CD4-positive, alpha-beta T cell treated with Interleukin-2 at 100 ng/mL for 4 hours (primary cell): ENCODE measurements around the gene NAA38.

Experiments
- DNase-seq: peaks from one replicate; pipeline ENCODE4 v3.0.0-alpha.2; 2020; ENCODE audit warnings: low spot score

The NAA38 gene

DNA sequence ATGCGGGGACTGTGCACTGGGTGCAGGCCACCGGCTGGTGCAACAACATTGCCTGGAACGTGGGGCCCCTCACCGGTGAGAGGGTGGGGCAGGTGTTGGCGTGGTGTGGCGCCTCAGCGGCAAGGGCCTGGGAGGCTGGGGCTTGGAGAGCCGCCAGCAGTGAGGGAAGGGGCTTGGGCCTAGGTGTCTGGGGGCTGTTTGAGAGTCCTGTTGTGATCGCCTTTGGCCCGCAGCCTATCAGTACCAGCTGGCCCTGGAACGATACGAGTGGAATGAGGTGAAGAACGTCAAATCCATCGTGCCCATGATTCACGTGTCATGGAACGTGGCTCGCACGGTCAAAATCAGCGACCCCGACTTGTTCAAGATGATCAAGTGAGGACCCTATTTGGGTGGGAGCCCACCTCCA lies 5.1 kb downstream of the NAA38 start:
- no peak for DNase-seq

DNA sequence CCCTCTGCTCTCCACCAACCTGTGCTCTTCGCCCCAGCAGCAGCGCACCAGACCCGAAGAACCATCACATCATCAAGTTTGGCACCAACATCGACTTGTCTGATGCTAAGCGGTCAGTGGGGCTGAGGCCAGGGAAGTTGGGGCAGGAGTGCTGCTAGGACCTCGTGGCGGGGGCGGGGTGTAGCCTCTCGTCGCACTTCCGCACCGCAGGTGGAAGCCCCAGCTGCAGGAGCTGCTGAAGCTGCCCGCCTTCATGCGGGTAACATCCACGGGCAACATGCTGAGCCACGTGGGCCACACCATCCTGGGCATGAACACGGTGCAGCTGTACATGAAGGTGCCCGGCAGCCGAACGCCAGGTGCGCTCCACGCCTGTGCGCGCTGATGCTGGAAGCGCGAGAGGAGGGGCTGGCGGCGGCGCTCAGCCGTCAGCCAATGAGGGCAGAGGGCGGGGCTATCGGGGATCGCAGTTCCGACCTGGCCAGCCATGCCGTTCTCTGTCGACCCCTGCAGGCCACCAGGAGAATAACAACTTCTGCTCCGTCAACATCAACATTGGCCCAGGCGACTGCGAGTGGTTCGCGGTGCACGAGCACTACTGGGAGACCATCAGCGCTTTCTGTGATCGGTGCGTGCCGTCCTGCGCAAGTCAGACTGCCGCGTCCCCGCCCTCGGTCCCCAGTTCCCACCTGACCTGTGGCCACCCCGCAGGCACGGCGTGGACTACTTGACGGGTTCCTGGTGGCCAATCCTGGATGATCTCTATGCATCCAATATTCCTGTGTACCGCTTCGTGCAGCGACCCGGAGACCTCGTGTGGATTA lies 5.7 kb downstream of the NAA38 start:
- DNase-seq, result peak; percentile 93

DNA sequence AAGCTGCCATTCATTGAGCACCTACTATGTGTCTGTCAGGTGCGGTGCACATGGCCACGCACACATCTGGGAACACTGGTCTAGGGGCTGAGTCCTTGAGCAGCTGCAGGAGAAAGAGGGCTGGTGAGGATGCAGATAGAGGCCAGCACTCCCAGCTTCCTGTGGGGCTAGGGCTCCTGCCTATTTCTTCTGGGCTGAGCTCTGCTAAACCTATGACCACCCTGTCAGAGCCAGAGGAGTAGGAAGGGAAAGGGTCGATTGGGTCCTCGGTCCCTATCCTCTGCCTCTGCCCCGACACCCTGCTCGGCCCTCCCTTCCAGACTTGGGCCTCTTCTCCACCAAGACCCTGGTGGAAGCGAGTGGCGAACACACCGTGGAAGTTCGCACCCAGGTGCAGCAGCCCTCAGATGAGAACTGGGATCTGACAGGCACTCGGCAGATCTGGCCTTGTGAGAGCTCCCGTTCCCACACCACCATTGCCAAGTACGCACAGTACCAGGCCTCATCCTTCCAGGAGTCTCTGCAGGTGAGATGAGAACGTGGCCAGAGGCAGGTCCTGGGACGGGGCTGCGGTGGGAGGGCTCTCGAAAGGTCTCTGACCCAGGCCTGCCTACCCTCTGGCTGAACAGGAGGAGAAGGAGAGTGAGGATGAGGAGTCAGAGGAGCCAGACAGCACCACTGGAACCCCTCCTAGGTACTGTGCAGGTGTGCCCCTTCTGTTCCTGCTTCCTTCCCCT lies 6.5 kb downstream of the NAA38 start:
- no peak for DNase-seq

DNA sequence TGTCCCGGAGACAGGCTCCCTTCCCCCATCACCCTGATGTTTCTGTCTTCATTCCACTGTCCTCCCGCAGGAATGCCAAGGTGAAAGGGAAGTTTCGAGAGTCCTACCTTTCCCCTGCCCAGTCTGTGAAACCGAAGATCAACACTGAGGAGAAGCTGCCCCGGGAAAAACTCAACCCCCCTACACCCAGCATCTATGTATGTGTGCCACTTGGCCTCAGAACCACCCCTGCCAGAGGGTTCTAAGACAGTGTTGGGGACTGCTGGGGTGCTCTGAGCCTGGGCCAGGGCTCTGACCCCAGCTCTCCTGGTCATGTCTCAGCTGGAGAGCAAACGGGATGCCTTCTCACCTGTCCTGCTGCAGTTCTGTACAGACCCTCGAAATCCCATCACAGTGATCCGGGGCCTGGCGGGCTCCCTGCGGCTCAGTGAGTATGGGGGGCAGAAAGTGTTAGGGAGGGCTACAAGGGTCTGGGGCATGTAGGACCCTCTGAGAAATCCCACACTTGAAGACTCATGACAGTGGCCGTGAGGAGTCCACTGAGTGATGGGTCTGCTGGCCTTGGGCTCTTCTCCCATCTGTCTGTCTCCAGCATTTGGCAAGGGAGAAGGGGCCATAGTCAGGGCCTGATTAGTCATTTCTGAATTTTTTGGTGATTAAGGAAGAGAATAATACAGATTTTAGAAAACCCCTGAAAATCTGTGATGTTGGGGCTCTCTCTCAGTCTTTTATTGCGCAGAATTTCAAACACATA lies 7.4 kb downstream of the NAA38 start:
- no peak for DNase-seq

DNA sequence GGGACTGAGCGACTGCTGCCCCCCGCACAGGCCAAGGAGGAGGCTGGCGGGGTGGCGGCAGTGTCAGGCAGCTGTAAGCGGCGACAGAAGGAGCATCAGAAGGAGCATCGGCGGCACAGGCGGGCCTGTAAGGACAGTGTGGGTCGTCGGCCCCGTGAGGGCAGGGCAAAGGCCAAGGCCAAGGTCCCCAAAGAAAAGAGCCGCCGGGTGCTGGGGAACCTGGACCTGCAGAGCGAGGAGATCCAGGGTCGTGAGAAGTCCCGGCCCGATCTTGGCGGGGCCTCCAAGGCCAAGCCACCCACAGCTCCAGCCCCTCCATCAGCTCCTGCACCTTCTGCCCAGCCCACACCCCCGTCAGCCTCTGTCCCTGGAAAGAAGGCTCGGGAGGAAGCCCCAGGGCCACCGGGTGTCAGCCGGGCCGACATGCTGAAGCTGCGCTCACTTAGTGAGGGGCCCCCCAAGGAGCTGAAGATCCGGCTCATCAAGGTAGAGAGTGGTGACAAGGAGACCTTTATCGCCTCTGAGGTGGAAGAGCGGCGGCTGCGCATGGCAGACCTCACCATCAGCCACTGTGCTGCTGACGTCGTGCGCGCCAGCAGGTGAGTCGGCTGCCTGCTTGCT lies 8.1 kb downstream of the NAA38 start:
- no peak for DNase-seq

DNA sequence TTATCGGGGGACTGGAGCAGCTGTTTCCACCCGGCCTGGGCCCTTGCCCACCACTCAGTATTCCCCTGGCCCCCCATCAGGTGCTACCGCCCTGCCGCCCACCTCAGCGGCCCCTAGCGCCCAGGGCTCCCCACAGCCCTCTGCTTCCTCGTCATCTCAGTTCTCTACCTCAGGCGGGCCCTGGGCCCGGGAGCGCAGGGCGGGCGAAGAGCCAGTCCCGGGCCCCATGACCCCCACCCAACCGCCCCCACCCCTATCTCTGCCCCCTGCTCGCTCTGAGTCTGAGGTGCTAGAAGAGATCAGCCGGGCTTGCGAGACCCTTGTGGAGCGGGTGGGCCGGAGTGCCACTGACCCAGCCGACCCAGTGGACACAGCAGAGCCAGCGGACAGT lies 8.6 kb downstream of the NAA38 start:
- no peak for DNase-seq

DNA sequence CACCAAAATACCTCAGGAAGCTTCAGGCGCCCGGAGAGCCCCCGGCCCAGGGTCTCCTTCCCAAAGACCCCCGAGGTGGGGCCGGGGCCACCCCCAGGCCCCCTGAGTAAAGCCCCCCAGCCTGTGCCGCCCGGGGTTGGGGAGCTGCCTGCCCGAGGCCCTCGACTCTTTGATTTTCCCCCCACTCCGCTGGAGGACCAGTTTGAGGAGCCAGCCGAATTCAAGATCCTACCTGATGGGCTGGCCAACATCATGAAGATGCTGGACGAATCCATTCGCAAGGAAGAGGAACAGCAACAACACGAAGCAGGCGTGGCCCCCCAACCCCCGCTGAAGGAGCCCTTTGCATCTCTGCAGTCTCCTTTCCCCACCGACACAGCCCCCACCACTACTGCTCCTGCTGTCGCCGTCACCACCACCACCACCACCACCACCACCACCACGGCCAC lies 9.2 kb downstream of the NAA38 start:
- DNase-seq, result no peak

DNA sequence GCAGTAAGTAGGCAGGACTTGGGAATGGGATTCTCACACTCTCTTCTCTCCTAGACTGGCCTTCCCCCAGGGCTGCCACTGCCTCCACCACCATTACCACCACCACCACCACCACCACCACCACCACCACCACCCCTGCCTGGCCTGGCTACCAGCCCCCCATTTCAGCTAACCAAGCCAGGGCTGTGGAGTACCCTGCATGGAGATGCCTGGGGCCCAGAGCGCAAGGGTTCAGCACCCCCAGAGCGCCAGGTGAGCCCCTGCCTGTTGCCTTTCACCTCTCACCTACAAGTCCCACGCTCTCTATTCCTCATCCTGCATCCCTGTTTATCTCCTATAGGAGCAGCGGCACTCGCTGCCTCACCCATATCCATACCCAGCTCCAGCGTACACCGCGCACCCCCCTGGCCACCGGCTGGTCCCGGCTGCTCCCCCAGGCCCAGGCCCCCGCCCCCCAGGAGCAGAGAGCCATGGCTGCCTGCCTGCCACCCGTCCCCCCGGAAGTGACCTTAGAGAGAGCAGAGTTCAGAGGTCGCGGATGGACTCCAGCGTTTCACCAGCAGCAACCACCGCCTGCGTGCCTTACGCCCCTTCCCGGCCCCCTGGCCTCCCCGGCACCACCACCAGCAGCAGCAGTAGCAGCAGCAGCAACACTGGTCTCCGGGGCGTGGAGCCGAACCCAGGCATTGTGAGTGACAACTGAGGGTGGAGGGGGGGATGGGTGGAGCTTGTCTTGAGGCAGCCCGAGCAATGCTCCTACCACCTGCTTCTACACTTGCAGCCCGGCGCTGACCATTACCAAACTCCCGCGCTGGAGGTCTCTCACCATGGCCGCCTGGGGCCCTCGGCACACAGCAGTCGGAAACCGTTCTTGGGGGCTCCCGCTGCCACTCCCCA lies 10.3 kb downstream of the NAA38 start:
- DNase-seq, result no peak

DNA sequence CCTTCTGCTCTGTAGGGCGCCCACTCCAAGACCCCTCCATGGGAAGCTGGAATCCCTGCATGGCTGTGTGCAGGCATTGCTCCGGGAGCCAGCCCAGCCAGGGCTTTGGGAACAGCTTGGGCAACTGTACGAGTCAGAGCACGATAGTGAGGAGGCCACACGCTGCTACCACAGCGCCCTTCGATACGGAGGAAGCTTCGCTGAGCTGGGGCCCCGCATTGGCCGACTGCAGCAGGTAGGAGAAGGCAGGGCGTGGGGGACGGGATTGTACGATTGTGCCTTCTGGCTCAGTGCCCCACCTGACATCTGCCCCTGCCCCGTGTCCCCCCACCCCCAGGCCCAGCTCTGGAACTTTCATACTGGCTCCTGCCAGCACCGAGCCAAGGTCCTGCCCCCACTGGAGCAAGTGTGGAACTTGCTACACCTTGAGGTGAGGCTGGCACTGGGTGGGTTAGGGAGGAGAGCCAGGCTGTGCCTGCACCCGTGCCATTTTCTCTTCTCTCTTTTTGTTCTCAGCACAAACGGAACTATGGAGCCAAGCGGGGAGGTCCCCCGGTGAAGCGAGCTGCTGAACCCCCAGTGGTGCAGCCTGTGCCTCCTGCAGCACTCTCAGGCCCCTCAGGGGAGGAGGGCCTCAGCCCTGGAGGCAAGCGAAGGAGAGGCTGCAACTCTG lies 11.2 kb downstream of the NAA38 start:
- DNase-seq, result no peak

DNA sequence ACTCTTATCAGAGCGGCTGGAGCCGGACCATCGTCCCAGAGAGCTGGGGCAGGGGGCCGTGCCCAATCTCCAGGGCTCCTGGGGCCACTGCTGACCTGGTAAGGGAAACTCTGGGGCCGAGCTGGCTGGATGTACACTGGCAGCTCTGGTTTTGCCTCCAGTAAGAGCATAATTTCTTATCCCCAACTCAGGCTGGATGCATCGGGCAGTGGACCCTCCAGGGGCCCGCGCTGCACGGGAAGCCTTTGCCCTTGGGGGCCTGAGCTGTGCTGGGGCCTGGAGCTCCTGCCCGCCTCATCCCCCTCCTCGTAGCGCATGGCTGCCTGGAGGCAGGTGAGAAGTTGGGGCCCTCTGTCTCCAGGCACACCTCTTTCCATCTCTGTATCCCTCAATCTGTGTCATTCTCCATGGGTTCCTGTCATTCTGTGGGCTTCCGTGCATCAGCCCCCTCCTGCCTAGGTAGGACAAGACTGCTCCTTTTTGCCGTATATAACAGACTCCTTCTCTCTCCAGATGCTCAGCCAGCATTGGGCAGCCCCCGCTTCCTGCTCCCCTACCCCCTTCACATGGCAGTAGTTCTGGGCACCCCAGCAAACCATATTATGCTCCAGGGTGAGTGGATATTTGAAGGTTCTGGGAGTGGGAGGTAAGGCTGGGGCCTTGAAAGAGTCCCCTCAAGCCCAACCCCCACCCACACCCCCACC lies 11.8 kb downstream of the NAA38 start:
- DNase-seq, result no peak

DNA sequence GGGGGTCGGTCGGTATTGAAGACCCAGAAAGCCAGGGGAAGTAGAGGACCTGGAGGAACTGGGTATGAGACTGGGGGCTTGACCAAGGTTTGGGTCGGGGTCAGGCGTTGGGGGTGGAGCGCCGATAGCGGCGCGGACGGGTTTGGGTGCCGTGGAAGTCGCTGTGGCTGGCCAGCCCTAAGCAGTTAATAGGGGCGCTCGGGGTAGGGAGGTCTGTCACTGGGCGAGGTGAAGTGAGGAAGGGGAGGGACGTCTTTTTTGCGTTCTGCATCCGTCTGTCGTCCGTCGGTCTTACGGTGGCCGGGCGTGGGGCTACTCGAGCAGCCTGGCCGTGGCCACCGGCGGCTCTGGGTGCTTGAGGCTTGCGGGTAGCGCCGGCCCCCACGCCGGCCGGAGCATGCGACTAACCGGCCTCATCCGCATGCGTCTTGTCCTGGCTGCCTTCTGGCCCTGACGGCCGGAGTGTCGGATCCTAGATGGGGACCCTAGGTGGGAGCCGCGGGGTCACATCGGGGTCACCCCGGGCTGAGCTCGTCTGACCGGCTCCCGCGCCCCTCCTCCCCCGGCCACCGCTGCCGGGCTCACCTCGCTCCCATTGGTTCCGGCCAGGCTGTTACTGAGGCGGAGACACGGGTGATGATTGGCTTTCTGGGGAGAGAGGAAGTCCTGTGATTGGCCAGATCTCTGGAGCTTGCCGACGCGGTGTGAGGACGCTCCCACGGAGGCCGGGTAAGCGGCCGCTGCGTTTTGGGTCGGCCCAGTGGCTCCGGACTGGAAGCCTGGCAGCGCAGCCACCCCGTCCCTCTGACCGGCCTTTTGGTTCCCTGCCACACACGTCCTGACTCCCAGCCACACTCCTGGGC lies 12.8 kb downstream of the NAA38 start:
- DNase-seq, result peak; percentile 86

DNA sequence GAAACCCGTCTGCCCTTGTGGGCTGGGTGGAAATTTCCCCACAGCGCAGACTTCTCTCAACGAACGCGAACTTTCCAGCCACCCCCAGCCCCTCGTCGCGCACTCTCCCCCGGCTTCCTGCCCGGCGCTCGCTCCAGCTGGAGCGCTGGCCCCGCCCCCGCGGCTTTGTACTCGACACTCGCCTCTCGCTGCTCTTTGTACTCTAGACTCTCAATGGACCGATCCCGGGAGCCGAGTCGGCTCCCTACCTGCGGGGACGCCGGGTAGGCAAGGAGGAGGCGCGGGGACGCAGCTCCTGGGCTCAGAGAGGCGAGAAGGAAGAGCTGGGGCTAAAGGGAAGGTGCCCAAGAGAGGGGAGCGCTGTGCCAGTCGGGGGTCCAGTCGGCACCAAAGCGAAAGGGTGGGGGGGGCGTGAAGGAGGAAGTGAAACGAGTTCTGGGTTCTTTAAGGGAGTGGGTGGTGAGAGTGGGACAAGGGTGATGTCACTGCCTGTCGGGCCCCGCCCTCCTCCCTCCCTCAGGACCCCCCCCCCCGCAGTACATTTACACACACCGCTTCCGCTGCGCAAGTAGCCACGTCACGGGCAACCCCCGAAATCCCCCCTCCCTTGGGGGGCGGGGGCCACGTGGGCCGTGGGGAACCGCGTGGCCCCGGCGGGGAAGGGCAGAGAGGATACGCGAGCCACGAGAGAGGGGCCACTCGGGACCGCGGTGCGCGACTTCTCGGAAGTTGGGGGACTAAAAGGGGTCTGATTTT lies 13.6 kb downstream of the NAA38 start:
- DNase-seq, result peak; percentile 91

DNA sequence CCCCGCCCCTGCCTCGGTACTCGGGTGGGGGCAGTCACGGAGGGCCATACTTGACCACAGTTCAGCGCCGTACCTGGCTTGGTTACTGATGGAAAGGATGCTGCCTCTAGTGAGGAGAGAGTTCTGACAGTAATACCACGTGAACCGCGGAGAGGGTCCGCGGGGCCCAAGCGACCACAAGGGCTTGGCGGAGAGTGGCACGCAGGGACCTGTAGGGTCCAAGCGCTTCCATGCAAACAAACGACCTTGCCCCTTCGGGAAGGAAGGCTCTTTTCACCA lies 14.2 kb downstream of the NAA38 start:
- no peak for DNase-seq

DNA sequence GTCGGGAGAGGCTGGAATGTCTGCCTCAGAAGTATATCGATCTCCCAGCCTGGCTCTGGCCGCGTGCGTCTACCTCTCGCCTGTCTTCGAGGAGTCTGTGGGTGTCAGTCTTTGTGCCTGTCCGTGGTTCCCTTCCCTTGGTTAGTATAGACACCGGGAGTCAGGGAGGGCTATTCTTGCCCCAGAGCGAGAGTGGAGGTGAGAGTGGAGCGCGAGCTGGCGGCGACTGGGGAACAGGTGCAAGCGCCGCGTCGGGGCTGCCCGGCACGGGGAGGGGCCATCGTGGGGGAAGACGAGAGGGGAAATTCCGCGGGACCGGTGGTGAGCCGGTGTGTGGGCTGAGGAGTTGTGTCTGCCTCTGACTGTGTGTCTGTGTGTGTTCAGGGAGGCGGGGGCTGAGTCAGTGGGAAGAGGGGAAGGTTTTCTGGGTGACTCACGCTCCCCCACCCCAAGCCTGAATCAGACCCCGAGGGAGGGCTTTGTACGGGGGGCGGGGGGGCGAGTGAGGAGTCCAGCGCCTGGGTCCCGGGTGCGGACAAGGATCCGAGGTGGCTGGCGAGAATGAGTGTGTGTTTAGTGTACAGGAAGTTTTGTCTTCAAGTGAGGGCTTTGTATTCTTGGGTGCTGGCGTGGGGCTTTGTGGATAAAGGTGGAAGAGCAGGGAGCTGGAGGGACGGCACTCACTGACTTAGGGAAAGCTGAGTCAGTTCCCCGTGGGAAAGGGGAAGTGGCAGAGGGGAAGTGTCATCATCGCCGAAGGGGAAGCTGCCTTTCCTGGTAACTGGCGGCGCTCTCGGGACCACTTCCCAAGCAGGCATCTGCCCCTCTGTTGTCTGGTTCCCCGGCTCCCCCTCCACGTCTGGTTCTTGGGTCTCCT lies 14.7 kb downstream of the NAA38 start:
- peak; percentile 97 for DNase-seq

DNA sequence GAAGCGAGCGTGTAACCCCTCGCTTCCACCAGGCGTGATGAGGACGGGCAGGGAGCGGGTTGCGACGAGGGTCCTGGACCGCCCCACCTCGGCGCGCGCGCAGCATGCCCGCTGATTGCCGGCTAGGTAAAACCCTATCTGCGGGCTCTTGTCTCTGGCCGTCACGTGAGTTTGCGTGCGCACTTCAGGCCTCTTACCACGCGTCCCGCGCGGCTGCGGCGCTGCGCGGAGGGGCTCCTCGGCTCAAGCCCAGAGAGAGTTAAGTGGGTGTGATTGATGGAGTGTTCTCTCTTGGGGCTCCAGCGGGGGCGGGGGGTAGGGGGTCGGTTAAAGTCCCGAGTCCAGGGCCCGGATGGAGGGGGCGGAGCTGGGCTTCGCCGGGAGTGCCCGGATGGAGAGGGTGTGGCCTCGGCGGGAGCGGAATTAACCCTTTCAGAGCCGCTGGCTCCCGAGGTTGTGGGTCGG lies 15.4 kb downstream of the NAA38 start:
- DNase-seq, result peak; percentile 83

DNA sequence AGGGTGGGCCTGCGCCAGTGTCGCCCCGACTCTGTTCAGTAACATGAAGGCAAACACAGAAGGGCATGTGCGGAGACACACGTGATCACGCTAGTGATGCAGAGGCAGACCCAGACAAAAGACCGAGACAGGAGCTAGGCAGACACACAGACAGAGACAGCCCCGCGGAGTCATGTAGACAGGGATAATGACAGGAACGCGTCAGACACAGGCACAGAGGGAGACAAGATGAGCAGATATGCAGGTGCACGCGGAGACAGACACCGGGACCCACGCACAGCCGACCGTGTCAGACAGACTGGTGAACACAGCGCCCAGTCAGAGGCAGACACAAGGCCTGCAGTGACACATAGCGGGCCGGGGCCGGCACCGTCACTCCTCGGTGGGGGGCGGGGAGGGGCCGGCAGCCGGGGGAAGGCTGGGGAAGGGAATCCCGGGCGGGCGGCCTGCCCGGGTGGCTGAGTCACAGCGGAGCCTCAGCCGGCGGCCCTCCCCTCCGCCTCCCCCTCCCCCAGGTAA lies 15.9 kb downstream of the NAA38 start:
- peak; percentile 96 for DNase-seq

DNA sequence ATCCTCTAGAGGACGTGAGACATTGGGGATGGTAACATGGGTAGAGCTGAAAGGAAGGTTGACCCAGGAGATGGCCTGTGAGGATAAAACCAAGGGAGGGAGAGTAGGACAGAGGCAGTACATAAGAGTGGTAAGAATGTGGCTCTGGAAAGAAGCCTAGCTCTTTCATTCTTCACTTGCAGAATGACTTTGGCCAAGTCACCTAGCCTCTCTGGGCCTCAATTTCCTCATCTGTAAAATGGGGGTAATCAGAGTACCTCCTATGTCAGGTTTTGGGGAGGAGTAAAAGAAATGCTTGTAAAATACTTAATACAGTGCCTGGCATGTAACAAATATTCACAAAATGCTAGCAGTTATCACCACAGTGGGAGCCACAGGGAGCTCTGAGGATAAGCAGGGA lies 16.5 kb downstream of the NAA38 start:
- DNase-seq, result no peak
